Heart left ventricle (tissue), 13 donors: ENCODE data around the gene CENPH.

Source experiments
- POLR2A ChIP-seq, 2 donors: fragments of 450-650 bp; IDR thresholded peaks; one replicate each; pipeline ENCODE4 v1.6.1; 2017; ENCODE audit warnings: antibody characterized with exemption in 2 of 2, mild to moderate bottlenecking in 2 of 2, moderate library complexity in 2 of 2
- TF ChIP-seq, protein P1 (sequence below), 12 donors: fragments of 200-600 bp; sonication (generic) in 4 of 12; IDR thresholded peaks; one replicate each; pipeline versions ENCODE4 v1.5.0 to v1.8.0; 2018 to 2022; ENCODE audit warnings: antibody characterized with exemption in 12 of 12, mild to moderate bottlenecking in 5 of 12
- donor health status: ischemic (EF 13 %, LVEDD 7.1; RV severe dilation, severe dysfunction).
- donor health status: DM: no; HTN: yes; CAD: no.
- donor health status: DM: no; HTN: no; CAD: no.
- donor health status: ischemic (EF 25% LVEDD 6.9; RV normal size, moderate dysfunction).
- donor health status: ischemic (EF 25% LVEDD 5.7; RV mildly dilated, moderate dysfunction).
- donor health status: ischemic (EF 35%, LVEDD 5.7; RV mildly dilated, moderate dysfunction).
- donor health status: nonischemic (EF 11% LVEDD 7.7; RV severe dilation, severe dysfunction).
- donor health status: DM: yes; HTN: yes; CAD: no.
- donor health status: PGD.
- donor health status: ischemic (EF 29% LVEDD 5.4; RV normal size, mild dysfunction).
- donor health status: nonischemic (EF 23%, LVEDD 6.1; RV moderate dilation, normal function).

DNA sequence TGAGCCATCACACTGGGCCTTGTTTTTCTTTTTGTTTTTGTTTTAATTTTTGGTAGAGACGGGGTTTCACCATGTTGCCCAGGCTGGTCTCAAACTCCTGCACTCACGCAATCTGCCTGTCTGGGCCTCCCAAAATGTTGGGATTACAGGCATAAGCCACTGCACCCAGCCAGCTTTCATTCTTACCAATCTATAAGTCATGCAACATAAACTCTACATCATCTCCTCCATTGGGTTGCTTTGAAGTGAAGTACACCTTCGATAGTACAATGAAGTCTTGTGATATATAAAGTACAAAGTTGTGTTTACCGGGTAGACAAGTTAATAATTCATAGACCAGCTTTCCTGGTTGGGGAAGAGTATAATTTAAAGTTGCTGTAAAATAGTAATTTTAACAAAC is 36.5 kb downstream of the CENPH start:
- TF ChIP-seq, protein P1, sequence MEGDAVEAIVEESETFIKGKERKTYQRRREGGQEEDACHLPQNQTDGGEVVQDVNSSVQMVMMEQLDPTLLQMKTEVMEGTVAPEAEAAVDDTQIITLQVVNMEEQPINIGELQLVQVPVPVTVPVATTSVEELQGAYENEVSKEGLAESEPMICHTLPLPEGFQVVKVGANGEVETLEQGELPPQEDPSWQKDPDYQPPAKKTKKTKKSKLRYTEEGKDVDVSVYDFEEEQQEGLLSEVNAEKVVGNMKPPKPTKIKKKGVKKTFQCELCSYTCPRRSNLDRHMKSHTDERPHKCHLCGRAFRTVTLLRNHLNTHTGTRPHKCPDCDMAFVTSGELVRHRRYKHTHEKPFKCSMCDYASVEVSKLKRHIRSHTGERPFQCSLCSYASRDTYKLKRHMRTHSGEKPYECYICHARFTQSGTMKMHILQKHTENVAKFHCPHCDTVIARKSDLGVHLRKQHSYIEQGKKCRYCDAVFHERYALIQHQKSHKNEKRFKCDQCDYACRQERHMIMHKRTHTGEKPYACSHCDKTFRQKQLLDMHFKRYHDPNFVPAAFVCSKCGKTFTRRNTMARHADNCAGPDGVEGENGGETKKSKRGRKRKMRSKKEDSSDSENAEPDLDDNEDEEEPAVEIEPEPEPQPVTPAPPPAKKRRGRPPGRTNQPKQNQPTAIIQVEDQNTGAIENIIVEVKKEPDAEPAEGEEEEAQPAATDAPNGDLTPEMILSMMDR (IDR thresholded peaks at IDR 0.05), result no peak
- no peak for TF ChIP-seq POLR2A (IDR thresholded peaks at IDR 0.05)
